ENCODE results near the gene PA2G4.

GRCh38 chr12:56082382-56082781 is 22.0 kb upstream of the PA2G4 start:
- no peak for TF ChIP-seq POLR2AphosphoS5 (IDR thresholded peaks at IDR 0.05; ENCODE audit: low read depth, low read length)
- no peak for TF ChIP-seq POLR2A (IDR thresholded peaks at IDR 0.05; ENCODE audit: low read depth, low read length)
- TF ChIP-seq TAF1 (IDR thresholded peaks at IDR 0.05; ENCODE audit: low read depth, low read length), result no peak
- no peak for TF ChIP-seq PAX5 (IDR thresholded peaks at IDR 0.05; ENCODE audit: insufficient read depth, low read length, severe bottlenecking)
- no peak for TF ChIP-seq SPI1 (IDR thresholded peaks at IDR 0.05; ENCODE audit: low read depth, low read length)
- TF ChIP-seq POU2F2 (IDR thresholded peaks at IDR 0.05; ENCODE audit: low read depth, low read length), result no peak
